ENCODE data around the gene IGFL3.

IGFL3 gene

GRCh38 chr19:46101293-46101692 lies 23.2 kb downstream of the IGFL3 start:
- Histone ChIP-seq H3K9me3 (ENCODE audit: low read length) (0 out of 2 replicates have a peak, but pooled peaks cover 2% of the 10 kb centered on the region), H3F3A (ENCODE audit: insufficient read depth, low read length) (no peaks in the 10 kb centered on the region), H3K9ac (ENCODE audit: low read length) (no peak overlapping the region), H3K27me3 (ENCODE audit: insufficient read depth, low read length) (no peaks in the 10 kb centered on the region), H4K20me1 (ENCODE audit: insufficient read depth, low read length) (no peaks in the 10 kb centered on the region), H2AFZ (ENCODE audit: low read length) (no peak overlapping the region), H3K79me2 (ENCODE audit: insufficient read depth, low read length) (no peaks in the 10 kb centered on the region), H3K36me3 (ENCODE audit: insufficient read depth, low read length) (no peaks in the 10 kb centered on the region), H3K27ac (ENCODE audit: low read depth, low read length, poor library complexity, severe bottlenecking) (no peak overlapping the region), H3K4me2 (ENCODE audit: low read length) (no peak overlapping the region), H3K9me2 (ENCODE audit: low read depth, low read length) (no peaks in the 10 kb centered on the region), H3K4me1 (ENCODE audit: insufficient read depth, low read length, severe bottlenecking) (no peaks in the 10 kb centered on the region), H3K4me3 (ENCODE audit: low read depth, low read length, poor library complexity, severe bottlenecking) (no peak overlapping the region)
- TF ChIP-seq EZH2 (IDR thresholded peaks at IDR 0.05; ENCODE audit: borderline replicate concordance, low read length): no peak
- TF ChIP-seq CTCF (IDR thresholded peaks at IDR 0.05; ENCODE audit: low read length): no peak

GRCh38 chr19:46100344-46100743 lies 24.1 kb downstream of the IGFL3 start:
- no peak for TF ChIP-seq EZH2 (IDR thresholded peaks at IDR 0.05; ENCODE audit: borderline replicate concordance, low read length)
- TF ChIP-seq CTCF (IDR thresholded peaks at IDR 0.05; ENCODE audit: low read length): no peak

GRCh38 chr19:46090444-46090843 lies 34.0 kb downstream of the IGFL3 start:
- Histone ChIP-seq H3F3A (ENCODE audit: insufficient read depth, low read length) (no peaks in the 10 kb centered on the region), H3K4me1 (ENCODE audit: insufficient read depth, low read length, severe bottlenecking) (no peaks in the 10 kb centered on the region)

More at GRCh38 chr19:46100344-46100743, 24.1 kb downstream of the IGFL3 start:
- H3K79me2 ChIP-seq (ENCODE audit: insufficient read depth, low read length): no peaks in the 10 kb centered on the region
- H3K9me3 ChIP-seq (ENCODE audit: low read length): 0 out of 2 replicates have a peak, but pooled peaks cover 2% of the 10 kb centered on the region
- H4K20me1 ChIP-seq (ENCODE audit: insufficient read depth, low read length): no peaks in the 10 kb centered on the region
- H3K4me3 ChIP-seq (ENCODE audit: low read depth, low read length, poor library complexity, severe bottlenecking): no peak overlapping the region
- H3K9me2 ChIP-seq (ENCODE audit: low read depth, low read length): no peaks in the 10 kb centered on the region
- H3K36me3 ChIP-seq (ENCODE audit: insufficient read depth, low read length): no peaks in the 10 kb centered on the region
- H3K9ac ChIP-seq (ENCODE audit: low read length): no peak overlapping the region
- H3K4me1 ChIP-seq (ENCODE audit: insufficient read depth, low read length, severe bottlenecking): no peaks in the 10 kb centered on the region
- no peak overlapping the region for H3K27ac ChIP-seq (ENCODE audit: low read depth, low read length, poor library complexity, severe bottlenecking)
- H3K27me3 ChIP-seq (ENCODE audit: insufficient read depth, low read length): no peaks in the 10 kb centered on the region
- H3K4me2 ChIP-seq (ENCODE audit: low read length): no peak overlapping the region
- no peaks in the 10 kb centered on the region for H3F3A ChIP-seq (ENCODE audit: insufficient read depth, low read length)
- no peak overlapping the region for H2AFZ ChIP-seq (ENCODE audit: low read length)

More at GRCh38 chr19:46090444-46090843, 34.0 kb downstream of the IGFL3 start:
- Histone ChIP-seq H4K20me1 (ENCODE audit: insufficient read depth, low read length) (no peaks in the 10 kb centered on the region), H3K9me2 (ENCODE audit: low read depth, low read length) (no peaks in the 10 kb centered on the region), H3K4me3 (ENCODE audit: low read depth, low read length, poor library complexity, severe bottlenecking) (no peak overlapping the region), H3K9me3 (ENCODE audit: low read length) (peaks cover 4% of the 10 kb centered on the region; the same call in 1 of the 2 replicates), H3K27ac (ENCODE audit: low read depth, low read length, poor library complexity, severe bottlenecking) (no peak overlapping the region), H3K4me2 (ENCODE audit: low read length) (no peak overlapping the region), H3K9ac (ENCODE audit: low read length) (no peak overlapping the region), H3K79me2 (ENCODE audit: insufficient read depth, low read length) (no peaks in the 10 kb centered on the region), H3K27me3 (ENCODE audit: insufficient read depth, low read length) (peaks cover 7% of the 10 kb centered on the region; the same call in 1 of the 2 replicates), H3K36me3 (ENCODE audit: insufficient read depth, low read length) (no peaks in the 10 kb centered on the region), H2AFZ (ENCODE audit: low read length) (no peak overlapping the region)
- TF ChIP-seq CTCF (IDR thresholded peaks at IDR 0.05; ENCODE audit: low read length) (no peak), EZH2 (IDR thresholded peaks at IDR 0.05; ENCODE audit: borderline replicate concordance, low read length) (no peak)
